Middle frontal gyrus (tissue), 1 donor: ENCODE measurements around the gene AHSA1.

ENCODE experiments used
- DNase-seq: peaks from one replicate; pipeline ENCODE4 v3.0.0-alpha.2; 2015; ENCODE audit warnings: low spot score; ENCODE audit errors: extremely low spot score

The AHSA1 gene

DNA sequence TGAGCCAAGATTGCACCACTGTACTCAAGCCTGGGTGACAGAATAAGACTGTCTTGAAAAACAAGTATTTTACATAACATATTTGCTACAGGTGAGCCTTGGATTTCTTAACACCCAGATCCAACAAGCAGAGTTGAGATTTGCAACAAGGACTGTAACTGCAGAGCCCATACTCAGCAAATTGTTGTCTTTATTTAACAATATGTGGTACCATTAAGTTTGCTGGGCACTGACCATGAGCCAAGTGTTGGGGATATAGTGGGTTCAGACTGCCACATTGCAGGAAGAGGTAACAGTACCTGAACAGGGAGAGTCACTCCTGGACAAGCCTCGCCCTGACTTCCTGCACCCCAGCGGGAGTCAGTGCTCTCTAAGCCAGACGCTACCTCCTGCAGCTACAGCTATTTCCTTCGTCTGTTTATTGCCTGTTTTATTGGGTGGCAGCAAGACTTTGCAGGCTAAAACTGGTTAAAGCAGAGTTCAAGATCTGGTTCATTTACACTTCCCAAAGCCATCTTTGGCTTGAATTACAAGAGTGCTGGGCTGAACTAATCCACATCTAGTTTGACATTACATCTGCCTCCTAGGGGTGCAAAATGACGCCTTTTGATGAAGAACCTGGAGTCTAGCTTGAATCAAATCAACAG lies 12.5 kb downstream of the AHSA1 start:
- DNase-seq: no peak

DNA sequence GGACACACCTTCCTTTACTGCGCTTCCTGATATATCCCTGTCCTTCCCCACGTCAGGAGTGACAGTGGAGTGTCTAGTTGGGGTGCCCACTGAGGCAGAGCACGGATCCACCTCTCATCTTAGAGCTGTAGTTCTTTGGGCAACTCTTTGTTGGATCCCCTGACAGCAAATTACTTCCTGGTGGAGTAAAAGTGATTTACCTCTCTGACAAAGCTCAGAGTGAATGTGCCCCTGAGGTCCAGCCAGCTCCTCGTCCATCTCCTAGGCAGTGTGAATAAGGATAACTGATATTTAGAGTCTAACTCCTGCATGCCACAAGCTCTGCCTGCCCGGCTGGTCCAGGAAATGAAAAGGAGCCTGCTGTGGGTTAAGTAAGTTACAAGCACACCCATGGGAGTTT lies 16.0 kb downstream of the AHSA1 start:
- DNase-seq: no peak

DNA sequence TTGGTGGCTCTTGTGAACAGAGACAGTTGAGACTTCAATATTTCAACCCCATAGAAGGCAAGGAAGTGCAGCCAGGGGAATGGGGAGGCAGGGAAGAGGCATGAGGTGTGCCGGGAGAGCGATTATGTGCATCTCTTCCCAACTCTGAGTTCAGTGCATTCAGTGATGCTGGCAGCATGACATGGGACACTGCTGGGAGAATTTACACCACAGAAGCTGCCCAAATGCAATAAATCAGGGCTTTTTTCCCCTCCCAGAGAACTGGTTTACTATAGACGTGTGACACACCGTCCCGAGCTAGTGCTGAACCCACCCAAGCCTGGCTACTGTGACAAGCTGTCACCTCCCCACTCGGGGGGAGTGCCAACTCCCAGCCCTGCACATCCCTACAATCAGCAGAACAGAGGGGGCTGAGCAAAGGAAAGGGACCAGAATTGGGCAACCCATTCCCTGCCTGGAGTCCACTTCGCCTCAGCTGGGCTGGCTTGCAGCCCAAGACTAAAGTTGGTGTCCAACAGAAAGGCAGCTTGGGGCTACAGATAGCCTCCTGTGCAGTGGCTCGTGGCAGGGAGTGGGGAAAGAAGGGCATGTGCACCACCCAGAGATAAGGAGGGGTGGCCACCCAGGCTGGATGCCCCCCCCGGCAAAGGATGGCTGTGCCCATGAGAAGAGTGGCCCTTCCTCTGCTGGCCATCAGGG lies 16.7 kb downstream of the AHSA1 start:
- no peak for DNase-seq

DNA sequence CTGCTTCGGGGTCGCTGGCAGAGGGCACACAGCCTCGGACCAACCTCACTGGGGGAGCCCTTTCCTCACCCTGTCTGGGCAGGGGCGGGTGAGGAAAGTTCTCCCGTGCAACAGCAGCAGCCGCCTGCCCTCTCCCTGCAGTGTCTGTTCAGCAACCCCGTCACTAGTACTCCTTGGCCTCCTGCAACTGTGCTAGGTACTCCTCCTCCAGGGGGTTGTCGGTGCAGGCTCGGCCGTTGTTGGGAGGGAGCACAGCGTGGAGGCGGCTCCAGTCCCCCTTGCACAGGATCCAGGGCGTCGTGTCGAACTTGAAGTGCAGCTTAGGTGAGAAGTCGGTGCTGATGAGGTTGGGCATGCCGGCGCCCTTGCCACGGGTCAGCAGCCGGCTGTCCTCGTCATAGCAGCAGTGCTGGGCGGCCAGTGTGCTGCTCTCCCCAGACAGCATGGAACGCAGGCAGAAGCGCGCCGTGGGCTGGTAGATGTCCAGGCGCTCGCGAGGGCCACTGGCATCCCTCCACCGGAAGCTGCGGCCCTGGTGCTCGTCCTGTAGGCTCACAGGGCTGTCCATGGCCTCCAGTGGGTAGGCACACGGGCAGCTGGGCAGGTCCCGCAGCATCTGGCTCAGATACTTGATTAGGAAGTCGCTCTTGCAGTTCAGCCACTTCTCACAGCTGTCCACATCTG lies 17.7 kb downstream of the AHSA1 start:
- no peak for DNase-seq

DNA sequence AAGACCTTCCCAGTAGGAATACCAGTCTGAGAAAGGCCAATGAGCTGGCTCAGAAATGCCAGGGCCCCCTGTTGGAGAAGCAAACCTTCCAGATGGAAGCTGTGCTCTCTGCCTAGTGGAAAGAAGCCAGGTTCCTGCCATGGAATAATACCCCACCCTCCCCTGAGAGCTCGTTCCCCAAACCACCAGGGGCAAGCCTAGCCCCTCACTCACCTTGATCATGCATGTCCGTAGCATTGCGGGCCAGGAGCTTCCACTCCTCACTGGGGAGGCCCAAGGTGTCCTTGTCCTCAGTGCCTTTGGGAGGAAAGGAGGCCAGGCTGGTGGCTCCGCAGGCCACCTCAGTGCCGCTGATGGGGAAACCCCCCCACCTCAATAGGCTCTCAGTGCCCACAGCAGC lies 20.1 kb downstream of the AHSA1 start:
- no peak for DNase-seq

DNA sequence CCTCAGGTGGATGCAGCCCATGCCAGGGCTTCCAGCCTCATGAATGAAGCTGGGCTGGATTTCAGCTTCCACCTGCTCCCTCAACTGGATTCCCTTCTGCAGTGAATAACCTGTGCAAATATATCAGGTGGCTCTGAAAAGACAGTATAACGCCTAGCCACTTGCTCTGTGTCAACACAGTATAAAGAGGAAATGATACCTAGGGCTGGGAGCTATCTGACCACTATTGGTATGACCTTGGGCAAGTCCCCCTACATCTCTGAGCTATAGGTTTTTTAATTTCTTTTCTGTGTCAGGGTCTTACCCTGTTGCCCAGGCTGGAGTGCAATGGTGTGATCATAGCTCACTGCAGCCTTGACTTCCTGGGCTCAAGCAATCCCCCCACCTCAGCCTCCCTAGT lies 20.9 kb downstream of the AHSA1 start:
- DNase-seq: no peak

DNA sequence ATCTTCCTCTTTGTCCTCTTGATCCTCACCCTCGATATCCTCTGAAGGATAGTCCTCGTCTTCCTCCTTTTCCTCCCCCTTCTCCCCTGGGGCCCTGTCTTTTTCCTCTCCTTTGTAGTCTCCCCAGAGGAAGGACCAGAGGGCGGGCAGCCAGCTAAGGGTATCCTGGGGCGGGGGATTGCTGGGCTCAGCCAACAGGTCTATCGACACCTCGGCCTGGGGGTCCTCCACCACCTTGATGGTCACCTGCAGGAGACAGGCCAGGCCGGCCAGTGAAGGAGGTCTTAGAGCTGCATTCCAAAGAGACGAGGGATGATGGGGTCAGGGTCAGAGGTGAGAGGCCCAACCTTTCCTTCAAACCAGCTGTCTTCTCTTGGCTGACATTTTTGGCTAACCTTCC lies 24.5 kb downstream of the AHSA1 start:
- no peak for DNase-seq

DNA sequence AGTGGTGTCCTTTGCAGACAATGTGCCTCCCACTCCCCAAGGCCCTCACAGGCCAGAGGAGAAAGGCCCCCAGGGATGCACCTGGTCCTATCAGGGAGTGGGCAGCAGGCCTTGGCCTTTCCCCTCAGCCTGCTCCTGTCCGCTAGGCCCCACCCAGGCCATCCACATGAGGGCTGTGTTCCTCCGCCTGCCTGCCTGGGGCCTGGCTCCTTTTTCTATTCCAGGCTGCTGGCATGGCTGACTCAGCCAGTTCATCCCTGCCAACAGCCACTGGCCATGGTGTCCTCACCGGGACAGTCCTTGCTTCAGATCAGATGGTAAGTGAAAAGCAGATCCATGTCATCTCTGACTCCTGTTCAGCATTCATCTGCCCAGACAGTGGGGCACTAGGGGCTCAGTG lies 27.4 kb downstream of the AHSA1 start:
- DNase-seq: no peak

DNA sequence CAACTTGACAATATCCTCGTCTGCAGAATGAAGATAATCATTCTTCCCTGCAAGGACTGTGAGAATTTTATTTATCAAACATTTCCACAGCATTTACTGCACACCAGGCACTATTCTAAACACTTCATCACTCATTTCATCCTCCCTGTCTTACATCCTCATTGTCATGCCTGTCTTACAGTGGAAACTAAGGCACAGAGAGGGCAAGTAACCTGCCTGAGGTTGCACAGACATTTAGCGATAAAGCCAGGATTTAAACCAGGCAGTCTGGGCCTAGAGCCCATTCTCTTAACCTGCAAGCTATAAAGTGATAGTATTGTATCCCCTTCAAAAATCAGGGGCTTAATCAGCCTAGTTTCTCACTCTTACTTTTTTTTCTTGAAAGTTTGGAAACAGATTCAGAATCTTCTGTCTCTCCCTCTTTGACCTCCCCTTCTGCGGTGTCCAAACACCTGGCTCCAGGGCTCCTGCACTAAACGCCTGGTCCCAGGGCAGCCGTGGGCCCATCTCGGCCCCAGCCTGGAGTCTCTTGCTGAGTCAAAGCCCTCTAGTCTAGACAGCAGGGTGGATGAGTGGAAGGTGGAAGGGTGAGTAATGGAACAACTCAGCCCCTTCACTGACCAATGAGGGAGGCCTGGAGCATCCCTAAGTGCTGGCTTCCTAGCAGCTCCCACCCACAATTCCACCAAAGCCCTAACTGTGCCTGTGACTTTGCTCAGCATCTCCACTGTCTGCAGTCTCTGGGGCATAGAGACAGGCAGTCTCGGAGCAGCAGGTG lies 28.2 kb downstream of the AHSA1 start:
- no peak for DNase-seq

DNA sequence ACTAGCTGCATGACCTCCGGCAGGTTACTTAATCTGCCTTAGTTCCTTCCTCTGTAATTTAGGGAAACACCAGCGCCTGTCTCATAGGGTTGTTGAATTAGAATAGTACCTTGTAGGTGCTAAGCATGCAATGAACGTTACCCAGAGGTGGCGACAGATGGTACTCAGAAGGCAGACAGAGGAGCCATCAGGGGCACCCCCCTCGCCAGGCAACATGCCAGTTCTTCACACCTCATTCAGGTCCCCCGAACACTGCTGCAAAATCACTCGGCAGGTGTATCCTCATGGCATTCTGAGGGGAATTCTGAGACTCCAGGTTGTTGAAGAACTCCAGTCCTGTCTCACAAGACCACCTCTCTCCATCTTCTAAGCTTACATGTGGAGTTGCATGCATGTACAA lies 30.7 kb downstream of the AHSA1 start:
- DNase-seq: no peak

DNA sequence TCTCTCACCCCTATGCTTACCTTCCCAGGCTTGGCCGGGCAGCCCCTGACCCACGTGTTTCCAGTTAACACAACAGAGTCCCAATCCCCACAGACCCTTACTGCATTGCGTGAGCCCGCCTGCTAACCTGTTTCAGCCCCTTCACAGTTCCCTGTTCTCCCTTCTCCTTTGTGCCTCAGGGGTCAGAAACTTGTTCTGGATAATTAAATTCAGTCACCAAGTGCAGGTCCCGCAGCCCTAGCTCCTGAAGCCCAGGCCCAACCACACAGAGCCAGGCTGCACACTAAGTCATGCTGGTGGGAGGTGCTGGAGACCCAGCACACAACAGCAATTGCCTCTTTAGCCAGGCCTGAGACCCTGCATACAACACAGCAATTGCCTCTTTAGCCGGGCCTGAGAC lies 31.1 kb downstream of the AHSA1 start:
- DNase-seq: no peak

DNA sequence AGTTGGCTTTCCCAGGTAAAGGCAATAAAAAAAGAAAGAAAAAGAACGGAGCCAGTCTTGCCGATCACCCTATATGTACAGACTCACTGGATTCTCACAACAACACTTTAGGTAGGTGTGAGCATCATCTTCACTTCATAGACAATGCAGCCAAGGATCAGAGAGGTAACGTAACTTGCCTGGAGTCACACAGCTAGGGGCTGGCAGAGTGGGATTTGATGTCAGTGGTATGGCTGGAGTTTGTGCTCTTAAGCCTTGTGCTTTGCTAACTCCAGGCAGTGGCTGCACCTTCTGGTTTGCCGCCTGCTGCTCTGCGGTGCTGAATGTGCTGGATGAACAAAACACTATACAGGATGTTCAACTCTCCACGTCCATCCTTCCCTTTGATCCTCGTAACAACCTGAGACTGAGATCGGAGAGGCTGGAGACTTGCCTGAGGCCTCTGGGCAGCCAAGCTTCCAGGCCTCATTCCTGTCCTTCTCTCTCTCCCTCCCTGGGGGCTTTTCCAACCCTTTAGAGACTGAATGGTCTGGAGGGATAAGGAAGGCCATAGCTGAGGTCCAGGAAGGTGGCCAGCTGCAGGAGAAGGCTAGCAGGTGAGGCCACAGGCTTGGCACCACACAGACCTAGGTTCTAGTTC lies 32.6 kb downstream of the AHSA1 start:
- DNase-seq: no peak

DNA sequence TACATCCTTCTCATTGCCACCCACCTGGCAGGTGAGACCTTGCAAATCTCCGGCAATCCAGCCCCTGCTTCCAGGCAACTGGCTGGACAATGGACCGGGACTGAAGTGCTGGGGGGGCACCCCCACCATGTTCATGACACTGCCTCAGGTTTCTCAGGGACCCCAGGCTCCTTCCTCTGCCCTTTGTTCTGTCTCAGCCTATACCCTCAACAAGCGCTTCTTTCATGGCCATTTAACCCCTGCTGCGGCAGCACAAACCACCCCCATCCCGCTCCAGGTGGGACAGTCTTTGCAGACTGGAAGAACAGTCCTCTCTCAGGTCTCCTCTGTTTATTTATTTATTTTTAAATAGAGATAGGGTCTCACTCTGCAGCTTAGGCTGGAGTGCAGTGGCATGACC lies 33.2 kb downstream of the AHSA1 start:
- no peak for DNase-seq

DNA sequence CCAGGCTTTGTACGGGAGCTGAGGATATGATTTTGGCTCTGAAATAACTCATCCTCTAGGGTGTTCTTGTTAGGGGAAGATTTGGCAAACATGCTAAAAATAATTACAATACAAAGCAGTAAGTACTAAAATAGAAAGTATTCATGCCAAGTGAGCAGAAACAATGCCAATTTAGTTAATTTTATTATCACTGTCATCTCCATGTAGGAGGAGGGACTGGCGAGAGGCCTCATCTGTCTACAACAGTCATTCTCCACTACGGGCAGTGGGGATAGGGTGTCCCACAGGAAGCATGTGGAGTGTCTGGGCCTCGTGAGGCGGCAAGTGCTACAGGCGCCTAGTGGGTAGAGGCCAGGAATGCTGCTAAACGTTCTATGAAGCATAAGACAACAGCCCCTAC lies 37.4 kb downstream of the AHSA1 start:
- DNase-seq: peak; percentile 46

DNA sequence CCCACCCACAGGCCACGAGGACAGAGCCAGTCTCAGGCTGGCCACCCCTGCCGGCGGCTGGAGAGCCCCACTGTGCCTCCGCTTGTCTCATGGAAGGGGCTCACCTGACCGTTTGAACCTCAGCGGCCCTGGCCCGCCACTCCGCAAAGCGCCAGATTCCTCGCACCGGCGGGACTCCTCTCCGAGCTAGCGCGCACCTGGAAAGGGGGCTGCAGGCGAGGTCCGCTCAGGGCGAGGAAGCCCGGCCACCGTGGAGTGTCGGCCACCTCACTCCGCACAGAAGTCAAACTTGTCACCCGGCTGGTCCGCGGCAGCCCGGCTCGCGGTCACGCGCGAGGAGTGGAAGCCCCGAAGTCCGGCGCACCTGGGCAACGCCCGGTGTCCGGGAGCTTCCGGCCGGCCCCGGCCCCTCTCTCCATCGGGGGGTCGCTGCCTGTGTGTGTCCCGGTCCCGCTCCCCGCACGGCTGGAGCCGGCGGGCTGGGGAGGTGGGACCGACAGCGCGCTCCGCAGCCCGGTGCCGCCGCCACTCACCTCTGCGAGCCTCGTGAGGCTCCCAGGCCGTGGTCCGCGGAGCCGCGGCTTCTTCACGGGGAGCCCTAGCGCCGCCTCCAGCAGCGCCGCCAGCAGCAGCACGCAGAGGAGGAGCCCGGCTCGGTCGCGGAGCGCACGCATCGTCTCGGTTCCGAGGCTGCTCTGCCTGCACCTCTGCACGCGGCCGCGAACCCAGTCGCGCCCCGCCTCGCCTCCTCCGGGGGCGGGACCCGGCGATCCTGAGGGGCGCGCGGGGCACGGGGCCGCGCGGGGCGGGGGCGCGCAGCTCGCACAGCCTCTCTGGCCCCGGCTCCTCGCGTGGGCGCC lies 40.5 kb downstream of the AHSA1 start, which contains the start of gene ISM2:
Gene ISM2 (minus strand): TSS at position 697 of the 860 bp plus-strand sequence. CDS start 23 bp downstream, at position 674.
- DNase-seq: no peak

DNA sequence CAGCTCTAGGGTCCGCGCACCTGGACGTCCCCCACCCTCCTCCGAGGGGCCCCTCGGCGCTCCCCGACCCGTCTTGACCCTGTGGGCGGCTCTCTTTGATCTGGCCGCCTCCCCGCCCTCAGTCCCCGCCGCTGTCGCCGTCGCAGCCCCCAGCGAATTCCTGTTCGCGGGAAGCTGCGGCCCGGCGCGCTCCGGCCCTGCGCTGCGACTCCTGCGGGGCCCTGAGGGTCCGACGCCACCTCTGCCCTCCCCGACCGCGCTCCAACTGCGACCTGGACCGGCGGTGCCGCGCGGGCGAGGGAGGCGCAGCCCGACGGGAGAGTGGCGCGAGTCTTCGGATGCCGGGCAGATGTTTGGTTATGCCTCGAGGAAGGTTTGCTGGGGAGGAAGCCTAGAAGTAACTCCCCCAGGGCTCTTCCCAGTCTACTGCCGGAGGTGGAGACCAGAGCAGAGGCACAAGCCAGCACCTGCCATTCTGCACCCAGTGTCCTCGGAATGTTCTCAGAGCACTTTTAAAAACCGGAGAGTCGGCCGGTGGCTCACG lies 41.2 kb downstream of the AHSA1 start:
- no peak for DNase-seq

DNA sequence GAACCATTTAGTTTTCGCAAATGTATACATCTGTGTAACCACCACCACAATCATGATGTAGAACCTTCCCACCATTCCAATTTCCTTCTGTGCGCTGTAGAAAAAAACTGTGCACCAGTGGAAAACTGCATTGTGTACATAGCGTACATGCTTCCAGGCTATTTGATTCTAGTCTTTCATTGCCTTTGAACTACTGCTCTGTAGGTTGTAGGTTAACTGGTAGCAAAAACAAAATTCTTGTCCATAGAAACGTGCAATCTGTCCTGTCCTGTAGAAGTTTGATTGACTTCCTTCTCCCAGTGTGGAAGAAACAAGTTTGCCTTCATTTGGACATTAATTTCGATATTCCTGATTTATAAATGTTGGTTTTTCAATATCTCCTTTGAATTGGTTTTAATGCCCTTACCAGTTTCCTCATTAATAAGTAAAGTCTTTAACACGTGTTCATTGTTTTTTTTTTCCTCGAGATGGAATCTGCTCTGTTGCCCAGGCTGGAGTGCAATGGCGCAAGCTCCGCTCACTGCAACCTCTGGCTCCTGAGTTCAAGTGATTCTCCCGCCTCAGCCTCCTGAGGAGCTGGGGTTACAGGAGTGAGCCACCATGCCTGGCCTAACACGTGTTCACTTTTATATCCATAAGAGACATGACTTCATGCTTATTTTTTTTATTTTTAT lies 44.4 kb downstream of the AHSA1 start:
- no peak for DNase-seq

DNA sequence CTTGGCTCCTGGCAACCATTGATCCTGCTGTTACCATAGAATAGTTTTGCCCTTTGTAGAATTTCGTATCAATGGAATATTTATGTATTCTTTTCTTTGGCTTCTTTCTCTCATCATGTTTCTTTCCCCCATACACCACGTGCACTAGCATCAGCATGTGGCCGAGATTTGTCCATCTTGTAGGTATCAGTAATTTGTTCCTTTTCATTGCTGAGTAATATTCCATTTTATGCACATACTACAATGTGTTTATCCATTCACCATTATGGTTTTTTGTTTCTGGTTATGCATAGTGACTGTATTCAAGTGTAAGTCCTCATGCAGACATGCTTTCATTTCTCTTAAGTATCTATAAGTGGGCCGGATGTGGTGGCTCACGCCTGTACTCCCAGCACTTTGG lies 45.2 kb downstream of the AHSA1 start:
- DNase-seq: no peak

DNA sequence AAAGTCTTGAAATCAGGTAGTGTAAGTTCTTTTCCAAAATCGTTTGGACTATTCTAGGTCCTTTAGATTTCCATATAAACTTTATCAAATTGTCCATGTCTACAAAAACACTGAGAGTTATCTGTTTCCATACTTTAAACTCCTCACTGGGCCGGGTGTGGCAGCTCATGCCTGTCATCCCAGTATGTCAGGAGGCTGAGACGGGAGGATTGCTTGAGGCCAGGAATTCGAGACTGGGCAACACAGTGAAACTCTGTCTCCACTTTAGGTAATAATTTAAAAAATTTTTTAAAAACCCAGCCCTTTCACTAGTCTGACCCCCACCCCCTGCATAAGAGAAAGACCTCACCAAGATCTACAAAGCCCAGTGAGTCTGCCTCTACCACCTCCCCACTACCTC lies 47.1 kb downstream of the AHSA1 start:
- no peak for DNase-seq

DNA sequence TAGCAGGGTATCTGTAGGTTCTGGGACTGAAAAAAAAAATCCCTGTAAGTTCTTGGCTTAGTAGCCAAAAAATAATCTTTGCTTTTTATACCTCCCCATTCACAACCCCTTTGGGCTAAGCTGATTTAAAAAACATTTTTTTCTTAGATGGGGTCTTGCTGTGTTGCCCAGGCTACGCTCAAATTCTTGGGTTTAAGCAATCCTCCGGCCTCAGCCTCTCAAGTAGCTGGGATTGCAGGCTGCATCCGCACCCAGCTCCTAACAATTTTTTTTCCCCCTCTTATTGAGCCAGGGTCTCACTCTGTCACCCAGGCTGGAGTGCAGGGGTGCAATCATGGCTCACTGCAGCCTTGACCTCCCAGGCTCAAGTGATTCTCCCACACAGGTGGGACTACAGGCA lies 49.9 kb downstream of the AHSA1 start:
- DNase-seq: no peak
